ENCODE measurements around the gene CBL.
A peak's percentile ranks its signal among the peaks of the same experiment; 100 is the strongest.

CBL gene

GRCh38 chr11:119315131-119316015, 109.2 kb downstream of the CBL start:
- DNase-seq: peak in 1 of 2 experiments; percentile 47

GRCh38 chr11:119316016-119316728, 110.0 kb downstream of the CBL start:
- DNase-seq: peak; percentile 40 to 52

- DNase-seq: peak in 1 of 2 experiments; percentile 29
Measured at GRCh38 chr11:119316729-119317591, 110.8 kb downstream of the CBL start, which contains the start of gene MCAM. MCAM (minus strand) TSS chr11:119317130; CDS start chr11:119317101, 29 bp downstream.

- DNase-seq: no peak
Measured at GRCh38 chr11:119317592-119318239, 111.6 kb downstream of the CBL start.

- DNase-seq: no peak
Measured at GRCh38 chr11:119318240-119319135, 112.3 kb downstream of the CBL start.

GRCh38 chr11:119319136-119319699, 113.1 kb downstream of the CBL start:
- DNase-seq: no peak

GRCh38 chr11:119319700-119320239, 113.6 kb downstream of the CBL start:
- DNase-seq: no peak

- no peak for DNase-seq
Measured at GRCh38 chr11:119320240-119320775, 114.2 kb downstream of the CBL start.

GRCh38 chr11:119320776-119321524, 114.8 kb downstream of the CBL start:
- peak in 1 of 2 experiments; percentile 33 for DNase-seq

- no peak for DNase-seq
Measured at GRCh38 chr11:119322360-119322739, 116.2 kb downstream of the CBL start.

- no peak for DNase-seq
Measured at GRCh38 chr11:119322921-119323531, 116.9 kb downstream of the CBL start.

GRCh38 chr11:119323532-119324033, 117.4 kb downstream of the CBL start:
- DNase-seq: peak; percentile 18 to 63

- DNase-seq: no peak
Measured at GRCh38 chr11:119324189-119324588, 118.0 kb downstream of the CBL start.

GRCh38 chr11:119329320-119329719, 123.2 kb downstream of the CBL start:
- no peak for DNase-seq

GRCh38 chr11:119330237-119330636, 124.1 kb downstream of the CBL start:
- DNase-seq: no peak

GRCh38 chr11:119332111-119332765, 126.1 kb downstream of the CBL start:
- DNase-seq: no peak

GRCh38 chr11:119334174-119334930, 128.2 kb downstream of the CBL start, which contains the start of gene RNF26:
RNF26 (plus strand) TSS chr11:119334527; CDS start chr11:119335123, 596 bp downstream.
- DNase-seq: peak; percentile 96 to 98
